Mucosa of gallbladder (tissue), 1 donor: ENCODE data around the gene EFCAB6. TPM values are rescaled to one million over a fixed set of nuclear protein-coding genes. Genes with fewer than 3 reads are reported as not detected.

Experiments
- DNase-seq: peaks from one replicate; pipeline ENCODE4 v3.0.0-alpha.2; 2020; ENCODE audit warnings: low spot score
- total RNA-seq: library from RNA; stranded (reverse); gene quantifications from one replicate; pipeline ENCODE4 v1.2.1, GENCODE V29; 2021
- donor health status: DM: no; HTN: no; CAD: no.

EFCAB6 gene
- total RNA-seq, 1 donor from 2014 or later = 4.1 TPM

GRCh38 chr22:43750751-43751150 is 61.4 kb downstream of the EFCAB6 start:
- no peak for DNase-seq

GRCh38 chr22:43749473-43749872 is 62.6 kb downstream of the EFCAB6 start:
- no peak for DNase-seq

GRCh38 chr22:43747877-43748276 is 64.2 kb downstream of the EFCAB6 start:
- DNase-seq = no peak

GRCh38 chr22:43747058-43747457 is 65.0 kb downstream of the EFCAB6 start:
- DNase-seq = no peak

GRCh38 chr22:43745783-43746356 is 66.2 kb downstream of the EFCAB6 start:
- no peak for DNase-seq

GRCh38 chr22:43745411-43745770 is 66.7 kb downstream of the EFCAB6 start:
- DNase-seq = no peak

- no peak for DNase-seq
Observed at GRCh38 chr22:43744700-43745410, 67.2 kb downstream of the EFCAB6 start.

GRCh38 chr22:43743929-43744643 is 68.0 kb downstream of the EFCAB6 start:
- no peak for DNase-seq

GRCh38 chr22:43743131-43743530 is 69.0 kb downstream of the EFCAB6 start:
- DNase-seq = no peak

GRCh38 chr22:43742154-43742950 is 69.8 kb downstream of the EFCAB6 start:
- DNase-seq = no peak

- no peak for DNase-seq
Observed at GRCh38 chr22:43740587-43741270, 71.4 kb downstream of the EFCAB6 start.

GRCh38 chr22:43739851-43740379 is 72.2 kb downstream of the EFCAB6 start:
- DNase-seq = no peak

GRCh38 chr22:43737150-43737828 is 74.8 kb downstream of the EFCAB6 start:
- DNase-seq = no peak

- DNase-seq = no peak
Observed at GRCh38 chr22:43736651-43737050, 75.5 kb downstream of the EFCAB6 start.

GRCh38 chr22:43734370-43735150 is 77.5 kb downstream of the EFCAB6 start:
- DNase-seq = no peak

- DNase-seq = no peak
Observed at GRCh38 chr22:43733138-43733537, 79.0 kb downstream of the EFCAB6 start.

GRCh38 chr22:43731988-43732387 is 80.1 kb downstream of the EFCAB6 start:
- DNase-seq = no peak

- no peak for DNase-seq
Observed at GRCh38 chr22:43726964-43727543, 85.1 kb downstream of the EFCAB6 start.

- no peak for DNase-seq
Observed at GRCh38 chr22:43726322-43726721, 85.8 kb downstream of the EFCAB6 start.

- no peak for DNase-seq
Observed at GRCh38 chr22:43723816-43724215, 88.3 kb downstream of the EFCAB6 start.
